HS-5 (cell line): ENCODE results near the gene FXYD6.
"Not testable (repeated sequence)": the region's sequence is repeated elsewhere in the genome, so short reads cannot be mapped to it uniquely, and the experiment has no call there.

Experiments
- DNase-seq: peaks from one replicate; pipeline ENCODE4 v3.0.0-alpha.2; 2012; ENCODE audit warnings: low read depth

The FXYD6 gene, protein sequence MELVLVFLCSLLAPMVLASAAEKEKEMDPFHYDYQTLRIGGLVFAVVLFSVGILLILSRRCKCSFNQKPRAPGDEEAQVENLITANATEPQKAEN

DNA sequence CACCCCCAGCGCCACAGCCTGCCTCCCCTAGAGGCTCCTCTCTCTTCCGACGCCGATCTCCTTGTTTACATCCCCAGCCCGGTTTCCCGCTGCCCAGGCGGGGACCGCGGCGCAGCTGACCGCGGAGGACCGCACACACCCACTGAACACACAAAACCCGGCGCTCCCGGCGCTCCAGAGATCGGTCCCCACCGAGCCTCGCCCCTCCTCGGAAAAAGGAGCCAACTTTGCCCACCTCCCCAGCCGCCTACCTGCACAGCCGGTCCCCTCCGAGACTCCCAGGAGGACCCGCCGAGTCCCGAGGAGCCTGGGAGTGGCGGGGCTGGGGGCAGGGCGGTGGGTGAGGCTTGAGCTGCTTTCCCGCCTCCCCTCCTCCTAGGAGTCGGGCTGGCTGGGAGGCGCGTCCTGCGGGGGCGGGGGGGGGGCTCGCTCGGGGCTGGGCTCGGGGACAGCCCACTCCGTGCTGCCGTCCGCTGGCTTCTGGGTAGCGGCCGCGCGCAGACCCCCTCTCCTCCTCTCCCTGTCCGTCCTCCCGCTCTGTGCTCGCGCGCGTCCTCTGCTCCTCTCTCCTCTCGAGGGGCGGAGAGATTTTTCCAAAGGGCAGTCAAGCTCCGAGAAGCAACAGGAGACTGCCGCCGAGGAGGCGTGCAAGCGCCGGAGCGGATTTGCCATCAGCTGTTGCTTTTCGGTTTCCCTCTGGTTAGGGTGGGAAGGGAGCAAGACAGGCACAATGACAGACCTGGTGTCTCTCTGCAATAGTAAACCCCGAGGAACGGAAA is at the start of gene FXYD6:
Gene FXYD6 (minus strand): TSS at position 318 of the 779 bp plus-strand sequence. CDS start 33,882 bp downstream, outside the sequence.
- no peak for DNase-seq

GRCh38 chr11:117926166-117926565 is 49.7 kb upstream of the FXYD6 start:
- not testable (repeated sequence) for DNase-seq

DNA sequence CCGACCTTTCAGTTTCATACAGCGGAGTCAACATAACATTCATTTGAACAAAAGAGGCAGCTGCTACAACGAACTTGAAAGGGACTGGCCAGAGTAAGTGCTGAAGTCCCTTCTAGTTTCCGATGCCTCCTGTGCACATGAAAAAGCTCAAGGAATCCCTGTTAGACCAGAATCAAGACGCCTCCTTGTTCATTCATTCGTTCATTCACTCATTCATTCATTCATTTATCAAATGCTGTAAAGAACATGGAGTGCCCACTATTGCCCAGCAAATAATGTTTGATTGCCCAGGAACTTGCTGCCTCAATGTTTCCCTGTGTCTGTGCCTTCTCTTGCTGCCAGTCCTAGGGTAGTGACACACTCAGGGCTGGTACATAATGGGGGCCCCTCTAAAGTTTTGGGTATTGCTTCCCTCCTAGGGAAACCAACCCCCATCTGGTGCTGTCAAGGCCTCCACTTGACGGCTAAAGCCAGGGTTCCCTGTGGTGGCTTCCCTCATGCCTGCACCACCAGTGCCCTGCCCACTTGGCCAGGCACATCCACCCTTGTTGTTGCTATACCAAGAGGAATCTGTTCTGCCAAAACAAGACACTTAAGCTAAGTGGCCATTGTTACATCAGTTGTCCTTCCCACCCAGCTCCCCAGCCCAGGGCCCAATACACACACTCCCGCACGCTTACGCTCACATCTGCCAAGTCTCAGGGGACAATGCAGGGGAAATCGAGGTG is 48.9 kb upstream of the FXYD6 start:
- no peak for DNase-seq

DNA sequence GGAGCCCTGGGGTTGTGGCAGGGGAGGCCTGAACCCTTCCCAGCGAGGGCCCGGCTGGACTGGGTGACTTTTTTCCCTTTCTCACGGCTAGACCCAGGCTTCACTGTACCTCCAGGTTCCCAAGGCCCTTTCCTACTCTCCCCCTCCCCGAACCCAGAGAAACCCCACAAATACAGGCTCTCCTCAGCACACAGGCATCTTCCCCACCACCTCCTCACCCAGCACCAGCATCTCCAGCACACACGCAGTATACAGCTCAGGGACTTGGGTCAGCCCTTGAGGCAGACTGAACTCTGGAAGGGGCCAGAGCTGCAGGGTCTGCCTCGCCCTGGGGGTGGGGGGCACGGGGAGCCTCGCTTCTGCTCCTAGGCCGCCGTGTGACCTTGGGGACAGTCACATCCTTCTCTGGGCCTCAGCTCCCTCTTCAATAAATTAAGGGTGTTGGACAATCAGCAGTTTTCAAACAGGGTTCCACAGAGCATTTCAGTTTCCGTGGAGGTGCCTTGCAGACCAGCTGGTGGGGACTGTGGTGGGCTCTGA is 48.2 kb upstream of the FXYD6 start:
- no peak for DNase-seq

- DNase-seq, result no peak
These were observed 47.3 kb upstream of the FXYD6 start for GRCh38 chr11:117923773-117924172.

DNA sequence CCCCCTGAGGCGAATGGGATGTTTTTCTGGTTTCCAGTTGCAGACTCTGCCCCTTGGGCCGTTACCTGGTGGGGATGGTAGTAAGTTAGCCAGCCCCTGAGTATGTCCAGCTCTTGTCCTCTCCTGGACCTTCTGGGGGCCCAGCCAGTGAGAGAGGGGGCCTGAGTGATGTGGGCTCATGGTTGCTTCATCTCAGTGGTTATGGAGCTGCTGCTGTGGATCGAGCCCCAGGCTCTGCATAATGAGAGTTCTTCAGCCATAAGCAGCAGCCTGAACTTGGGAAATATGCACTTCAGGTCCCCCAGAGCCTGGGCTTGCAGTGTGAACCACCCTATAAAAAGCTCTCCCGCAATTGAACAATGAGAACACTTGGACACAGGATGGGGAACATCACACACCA is 46.8 kb upstream of the FXYD6 start:
- no peak for DNase-seq

DNA sequence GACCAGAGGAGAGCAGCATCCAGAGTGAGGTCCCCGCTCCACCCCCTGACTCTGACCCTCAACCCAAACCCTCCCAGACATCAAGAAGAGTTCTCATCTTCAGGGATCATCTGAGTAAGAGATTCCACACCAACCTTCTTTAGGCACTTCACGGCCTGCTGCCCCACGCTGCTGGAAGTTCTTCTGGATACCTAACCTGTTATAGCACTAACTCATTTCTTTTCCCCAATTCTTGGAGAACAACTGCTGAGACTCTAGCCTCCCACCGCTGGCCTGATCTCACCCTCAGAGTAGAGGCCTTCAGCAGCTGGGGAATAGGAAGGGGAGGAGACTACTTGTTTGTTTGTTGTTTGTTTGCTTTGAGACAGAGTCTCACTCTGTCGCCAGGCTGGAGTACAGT is 45.4 kb upstream of the FXYD6 start:
- DNase-seq, result no peak

DNA sequence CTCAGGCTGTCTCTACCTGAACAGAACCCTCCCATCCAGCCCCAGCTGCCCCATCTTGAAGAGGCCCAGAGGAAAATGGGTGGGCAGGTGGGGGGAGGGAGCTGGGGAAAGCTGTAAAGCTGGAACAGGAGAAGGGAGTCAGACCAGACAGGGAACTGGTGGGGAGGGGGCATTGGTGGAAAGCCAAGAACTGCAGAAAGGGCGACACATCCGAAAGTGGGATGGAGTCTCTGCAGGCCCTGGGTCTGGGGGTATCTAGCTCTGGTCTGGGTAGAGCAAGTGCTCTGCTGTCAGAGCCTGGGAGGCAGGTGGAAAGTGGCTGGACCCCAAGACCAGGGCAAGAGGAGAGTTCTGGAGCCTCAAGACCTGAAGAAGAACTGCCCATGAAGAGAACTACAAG is 45.0 kb upstream of the FXYD6 start:
- DNase-seq, result no peak

GRCh38 chr11:117919781-117920221 is 43.3 kb upstream of the FXYD6 start:
- no peak for DNase-seq

DNA sequence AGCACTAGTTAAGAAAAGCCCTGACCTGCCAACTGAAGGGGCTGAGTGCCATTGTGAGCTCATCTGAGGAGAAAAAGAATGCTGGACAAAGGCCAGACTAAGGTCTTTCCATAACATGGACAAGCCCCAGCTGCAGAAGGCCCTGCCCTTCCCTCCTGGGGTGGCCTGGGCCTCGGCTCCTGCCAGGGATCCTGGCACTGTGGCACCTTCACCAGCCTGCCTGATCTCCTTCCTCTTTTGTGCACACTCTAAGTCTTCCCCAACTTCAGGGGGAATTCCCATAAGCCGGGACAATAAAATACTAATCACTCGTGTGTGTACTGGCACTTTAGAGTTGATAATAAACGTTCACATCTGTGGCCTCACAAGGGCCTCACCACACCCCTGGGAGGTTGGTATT is 42.9 kb upstream of the FXYD6 start:
- no peak for DNase-seq

DNA sequence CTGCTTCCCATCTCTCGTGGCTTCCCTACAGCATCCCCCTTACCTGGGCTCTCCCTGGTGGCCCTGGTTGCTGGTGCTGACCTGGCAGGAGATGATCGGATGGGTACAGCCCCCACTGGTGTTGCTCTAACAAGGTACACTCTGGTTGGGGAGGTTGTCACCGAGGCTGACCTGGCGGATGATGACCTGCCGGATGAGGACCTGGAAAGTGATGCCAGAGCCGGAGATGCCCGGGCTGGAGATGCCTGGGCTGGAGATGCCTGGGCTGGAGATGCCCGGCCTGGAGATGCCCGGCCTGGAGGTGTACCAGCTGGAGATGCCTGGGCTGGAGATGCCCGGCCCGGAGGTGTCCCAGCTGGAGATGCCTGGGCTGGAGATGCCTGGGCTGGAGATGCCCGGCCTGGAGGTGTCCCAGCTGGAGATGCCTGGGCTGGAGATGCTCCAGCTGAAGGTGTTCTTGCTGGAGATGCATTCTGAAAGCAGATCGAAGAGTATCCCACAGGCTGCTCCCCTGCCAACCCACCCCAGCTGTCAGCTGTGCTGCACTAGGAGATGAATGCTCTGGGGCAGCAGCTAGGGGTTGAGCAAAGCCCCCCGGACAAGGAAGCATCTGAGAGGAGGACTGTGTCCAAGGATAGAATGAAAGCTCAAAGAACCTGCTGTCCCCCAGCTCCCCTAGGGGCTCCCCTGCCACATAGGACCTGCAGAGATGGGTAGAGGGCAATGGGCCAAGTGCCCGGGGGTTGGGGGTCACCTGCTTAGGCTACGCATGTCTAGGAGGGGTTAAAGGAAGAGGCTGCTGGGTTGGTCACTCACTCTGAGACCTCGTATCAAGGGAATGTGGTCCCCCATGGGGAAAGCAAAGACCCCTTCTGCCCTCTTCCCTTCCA is 42.2 kb upstream of the FXYD6 start:
- DNase-seq, result no peak

- no peak for DNase-seq
These were observed 41.2 kb upstream of the FXYD6 start for GRCh38 chr11:117917591-117918151.

- no peak for DNase-seq
These were observed 40.5 kb upstream of the FXYD6 start for GRCh38 chr11:117916956-117917355.

- DNase-seq, result no peak
These were observed 39.3 kb upstream of the FXYD6 start for GRCh38 chr11:117915672-117916235.

DNA sequence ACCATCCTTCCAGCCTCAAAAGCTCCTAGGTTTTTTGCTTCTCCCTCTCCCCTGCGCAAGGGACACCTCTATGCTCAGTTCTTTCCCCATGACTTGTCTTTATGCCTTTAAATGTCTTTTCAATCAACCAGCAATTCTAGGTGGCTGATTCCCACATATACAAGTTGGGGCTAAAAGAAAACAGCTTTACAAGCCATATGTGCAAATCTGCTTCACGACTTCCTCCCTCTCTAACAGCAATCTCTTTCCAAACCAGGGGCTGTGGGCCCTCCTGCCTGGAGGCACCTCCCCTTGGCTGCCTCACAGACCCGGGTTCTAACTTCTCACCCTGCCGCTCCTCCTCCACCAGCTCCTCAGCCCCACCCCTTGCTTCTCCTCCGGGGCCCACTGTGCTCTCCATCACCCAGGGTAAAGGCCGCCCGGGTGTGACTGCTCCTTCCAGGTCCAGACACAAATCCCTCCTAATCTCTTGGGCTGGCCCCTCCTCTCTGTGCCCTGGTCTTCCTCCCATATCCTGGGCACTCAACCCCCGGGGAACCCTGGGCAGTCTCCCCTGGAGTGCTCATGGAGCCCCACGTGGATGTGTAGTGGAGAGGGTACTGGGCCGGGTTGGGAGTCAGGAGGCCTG is 38.6 kb upstream of the FXYD6 start:
- DNase-seq, result no peak

- no peak for DNase-seq
These were observed 37.9 kb upstream of the FXYD6 start for GRCh38 chr11:117914398-117914761.

DNA sequence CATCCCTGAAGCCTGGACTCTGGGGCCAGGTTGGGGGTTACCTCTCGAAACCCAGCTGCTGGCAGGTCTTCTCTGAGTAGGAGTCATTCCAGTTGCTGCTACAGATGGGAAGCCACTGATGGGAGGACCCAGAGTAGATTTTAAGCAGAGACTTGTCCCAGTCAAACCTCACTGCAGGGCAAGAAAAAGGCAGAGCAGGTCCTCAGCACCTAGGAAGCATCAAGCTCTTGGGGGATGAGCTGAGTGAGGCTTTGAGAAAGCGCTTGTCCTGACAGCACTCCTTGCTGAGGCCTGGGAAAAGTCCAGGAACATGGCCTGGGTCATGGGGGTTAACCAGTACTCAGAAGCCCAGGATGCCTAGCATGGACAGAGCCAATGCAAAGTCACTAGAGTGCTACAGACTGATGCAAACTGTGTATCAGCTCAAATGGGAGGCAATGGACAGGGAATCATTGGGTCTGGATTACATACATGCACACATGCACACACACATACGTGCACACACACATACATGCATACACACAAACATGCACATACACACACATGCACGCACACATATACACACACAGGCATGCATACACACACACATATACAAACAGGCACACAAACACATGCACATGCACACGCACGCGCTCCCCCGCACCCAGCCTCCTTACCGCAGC is 37.4 kb upstream of the FXYD6 start:
- DNase-seq, result no peak

GRCh38 chr11:117912497-117912896 is 36.0 kb upstream of the FXYD6 start:
- DNase-seq, result no peak

- DNase-seq, result no peak
These were observed 35.2 kb upstream of the FXYD6 start for GRCh38 chr11:117911694-117912093.

- DNase-seq, result no peak
These were observed 34.6 kb upstream of the FXYD6 start for GRCh38 chr11:117910941-117911655.
